Measurements from ENCODE around the gene KCTD2.

Gene KCTD2

DNA sequence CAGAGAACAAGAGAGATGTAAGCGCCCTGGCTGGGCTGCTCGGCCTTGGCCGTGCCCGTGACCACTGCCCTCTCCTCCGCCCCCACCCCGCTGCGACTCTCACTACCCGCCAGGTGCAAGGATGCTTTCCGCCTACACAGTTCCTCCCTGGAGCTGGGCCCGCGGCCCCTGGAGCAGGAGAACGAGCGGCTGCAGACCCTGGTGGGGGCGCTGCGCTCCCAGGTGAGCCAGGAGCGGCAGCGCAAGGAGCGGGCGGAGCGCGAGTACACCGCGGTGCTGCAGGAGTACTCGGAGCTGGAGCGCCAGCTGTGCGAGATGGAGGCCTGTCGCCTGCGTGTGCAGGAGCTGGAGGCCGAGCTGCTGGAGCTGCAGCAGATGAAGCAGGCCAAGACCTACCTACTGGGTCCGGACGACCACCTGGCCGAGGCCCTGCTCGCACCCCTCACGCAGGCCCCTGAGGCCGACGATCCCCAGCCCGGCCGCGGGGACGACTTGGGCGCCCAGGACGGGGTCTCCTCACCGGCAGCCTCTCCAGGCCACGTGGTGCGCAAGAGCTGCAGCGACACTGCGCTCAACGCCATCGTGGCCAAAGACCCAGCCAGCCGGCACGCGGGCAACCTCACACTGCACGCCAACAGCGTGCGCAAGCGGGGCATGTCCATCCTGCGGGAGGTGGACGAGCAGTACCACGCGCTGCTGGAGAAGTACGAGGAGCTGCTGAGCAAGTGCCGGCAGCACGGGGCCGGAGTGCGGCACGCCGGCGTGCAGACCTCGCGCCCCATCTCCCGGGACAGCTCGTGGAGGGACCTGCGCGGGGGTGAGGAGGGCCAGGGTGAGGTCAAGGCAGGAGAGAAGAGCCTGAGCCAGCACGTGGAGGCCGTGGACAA lies 43.7 kb upstream of the KCTD2 start:
- no peak for TF ChIP-seq SIN3A (IDR thresholded peaks at IDR 0.05; ENCODE audit: borderline replicate concordance, insufficient read depth, low read length)
- TF ChIP-seq TAF1 (IDR thresholded peaks at IDR 0.05; ENCODE audit: borderline replicate concordance, insufficient read depth, low read length): no peak
- no peak for TF ChIP-seq POLR2AphosphoS5 (IDR thresholded peaks at IDR 0.05; ENCODE audit: low read depth, low read length)
- no peak for TF ChIP-seq REST (IDR thresholded peaks at IDR 0.05; ENCODE audit: insufficient read depth in 1 of 2, low read depth in 2 of 2, low read length in 2 of 2)
- TF ChIP-seq FOXP2 (optimal IDR thresholded peaks at IDR 0.05; ENCODE audit: borderline replicate concordance, extremely low read depth, extremely low read length, insufficient read depth): no peak

- TF ChIP-seq POLR2AphosphoS5 (IDR thresholded peaks at IDR 0.05; ENCODE audit: low read depth, low read length) (no peak), SIN3A (IDR thresholded peaks at IDR 0.05; ENCODE audit: borderline replicate concordance, insufficient read depth, low read length) (no peak), FOXP2 (optimal IDR thresholded peaks at IDR 0.05; ENCODE audit: borderline replicate concordance, extremely low read depth, extremely low read length, insufficient read depth) (no peak), REST (IDR thresholded peaks at IDR 0.05; ENCODE audit: insufficient read depth in 1 of 2, low read depth in 2 of 2, low read length in 2 of 2) (no peak), TAF1 (IDR thresholded peaks at IDR 0.05; ENCODE audit: borderline replicate concordance, insufficient read depth, low read length) (no peak)
Observed at GRCh38 chr17:75003957-75004355, 43.1 kb upstream of the KCTD2 start.

GRCh38 chr17:75004371-75004770 lies 42.7 kb upstream of the KCTD2 start:
- TF ChIP-seq FOXP2 (optimal IDR thresholded peaks at IDR 0.05; ENCODE audit: borderline replicate concordance, extremely low read depth, extremely low read length, insufficient read depth) (no peak), POLR2AphosphoS5 (IDR thresholded peaks at IDR 0.05; ENCODE audit: low read depth, low read length) (no peak), REST (IDR thresholded peaks at IDR 0.05; ENCODE audit: insufficient read depth in 1 of 2, low read depth in 2 of 2, low read length in 2 of 2) (no peak), SIN3A (IDR thresholded peaks at IDR 0.05; ENCODE audit: borderline replicate concordance, insufficient read depth, low read length) (no peak), TAF1 (IDR thresholded peaks at IDR 0.05; ENCODE audit: borderline replicate concordance, insufficient read depth, low read length) (no peak)

- TF ChIP-seq POLR2AphosphoS5 (IDR thresholded peaks at IDR 0.05; ENCODE audit: low read depth, low read length) (no peak), REST (IDR thresholded peaks at IDR 0.05; ENCODE audit: insufficient read depth in 1 of 2, low read depth in 2 of 2, low read length in 2 of 2) (no peak), FOXP2 (optimal IDR thresholded peaks at IDR 0.05; ENCODE audit: borderline replicate concordance, extremely low read depth, extremely low read length, insufficient read depth) (no peak), SIN3A (IDR thresholded peaks at IDR 0.05; ENCODE audit: borderline replicate concordance, insufficient read depth, low read length) (no peak), TAF1 (IDR thresholded peaks at IDR 0.05; ENCODE audit: borderline replicate concordance, insufficient read depth, low read length) (no peak)
Observed at GRCh38 chr17:75005291-75005690, 41.7 kb upstream of the KCTD2 start.
